GM19395 (cell line): ENCODE results near the gene CNPY4.

ENCODE experiments used
- ATAC-seq: cut with Tn5 transposase; IDR thresholded peaks from one replicate; pipeline ENCODE4 v1.9.1; 2021; ENCODE audit warnings: mild to moderate bottlenecking, moderate library complexity; ENCODE audit not compliant: unreplicated experiment

Gene CNPY4

GRCh38 chr7:100166317-100166940 lies 47.0 kb downstream of the CNPY4 start:
- ATAC-seq: no peak

DNA sequence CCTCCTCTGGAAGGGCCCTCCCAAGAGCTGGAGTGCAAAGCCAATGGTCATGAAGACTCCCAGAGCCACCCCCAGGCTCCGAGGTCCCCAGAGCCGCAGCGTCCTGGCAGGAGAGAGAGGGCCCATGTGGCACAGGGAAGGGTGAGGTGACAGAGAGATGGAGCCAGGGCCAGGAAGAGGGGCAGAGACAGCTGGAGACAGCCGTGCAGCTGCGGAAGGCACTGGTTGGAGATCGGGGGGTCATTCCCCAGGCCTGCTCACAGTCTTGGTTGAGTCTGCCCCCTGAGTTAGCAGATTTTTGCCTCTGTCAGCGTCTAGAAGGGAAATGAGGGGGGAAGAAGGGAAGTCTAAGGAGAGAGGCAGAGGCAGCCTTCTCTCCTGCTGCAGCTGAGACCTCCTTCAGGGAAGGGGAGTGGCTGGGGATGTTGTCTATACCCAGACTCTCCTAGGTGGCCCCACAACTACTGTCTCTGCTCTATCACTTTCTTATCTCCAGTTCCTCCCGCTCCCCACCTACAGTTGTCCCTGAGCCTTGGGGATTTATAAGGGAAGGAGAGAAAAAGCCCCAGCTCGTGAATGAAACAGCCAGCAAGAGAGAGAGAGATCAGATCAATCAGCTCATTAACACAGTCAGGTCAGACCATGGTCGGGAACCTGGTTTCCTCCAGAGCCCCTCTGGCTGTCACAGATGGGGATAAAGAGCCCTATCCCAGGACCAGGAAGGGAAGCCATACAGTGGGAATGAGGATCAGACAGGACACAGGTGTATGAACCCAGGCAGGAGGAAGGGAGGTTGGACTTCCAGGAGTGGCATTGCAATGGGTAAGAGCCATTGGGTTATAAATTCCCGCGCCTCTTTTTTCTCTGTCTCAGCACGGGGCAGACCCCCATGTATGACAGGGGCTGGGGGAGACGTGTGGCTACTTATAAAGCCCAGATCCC lies 47.8 kb downstream of the CNPY4 start:
- ATAC-seq: no peak

GRCh38 chr7:100167912-100168323 lies 48.5 kb downstream of the CNPY4 start:
- ATAC-seq: no peak

GRCh38 chr7:100169147-100169850 lies 49.9 kb downstream of the CNPY4 start:
- no peak for ATAC-seq

DNA sequence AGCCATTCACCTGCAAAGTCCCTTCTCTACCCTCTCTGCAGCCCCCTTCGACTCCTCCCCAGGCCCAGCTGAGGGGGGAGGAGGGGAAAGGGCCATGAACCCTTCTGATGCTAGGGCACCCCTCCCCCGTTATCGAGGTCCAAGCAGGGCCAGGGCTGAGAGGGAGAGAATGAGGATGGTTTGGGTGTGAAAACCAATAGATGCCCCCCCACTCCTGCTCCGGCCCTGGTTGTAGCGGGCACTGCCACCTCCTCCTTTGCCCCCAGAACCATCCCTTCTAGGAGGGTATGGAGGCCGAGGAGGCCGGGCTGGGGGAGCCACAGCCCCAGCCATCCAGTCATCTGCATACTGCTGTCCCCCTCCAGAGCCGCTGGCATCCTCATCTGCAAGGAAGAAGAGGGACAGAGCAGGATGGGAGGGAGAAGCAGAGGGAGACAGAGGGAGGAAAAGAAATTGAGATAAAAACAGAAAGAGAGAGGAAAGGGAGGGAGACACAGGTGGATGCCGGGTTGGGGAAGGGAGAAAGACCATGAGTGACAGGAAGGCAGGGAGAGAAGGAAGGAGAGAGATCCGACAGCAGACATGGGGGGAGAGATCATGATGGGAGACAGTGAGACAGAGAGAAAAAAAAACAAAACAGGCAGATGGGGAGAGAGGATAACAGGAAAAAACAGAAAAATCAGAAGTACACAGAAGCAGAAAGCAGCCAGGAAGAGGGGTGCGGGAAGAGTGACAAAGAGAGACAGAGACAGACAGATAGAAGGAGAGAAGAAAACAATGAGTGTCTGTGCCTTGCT lies 50.9 kb downstream of the CNPY4 start:
- ATAC-seq: no peak

- ATAC-seq: no peak
Observed at GRCh38 chr7:100171087-100171681, 51.8 kb downstream of the CNPY4 start.

- no peak for ATAC-seq
Observed at GRCh38 chr7:100171840-100172239, 52.4 kb downstream of the CNPY4 start.

GRCh38 chr7:100173806-100174495 lies 54.5 kb downstream of the CNPY4 start:
- ATAC-seq: no peak

DNA sequence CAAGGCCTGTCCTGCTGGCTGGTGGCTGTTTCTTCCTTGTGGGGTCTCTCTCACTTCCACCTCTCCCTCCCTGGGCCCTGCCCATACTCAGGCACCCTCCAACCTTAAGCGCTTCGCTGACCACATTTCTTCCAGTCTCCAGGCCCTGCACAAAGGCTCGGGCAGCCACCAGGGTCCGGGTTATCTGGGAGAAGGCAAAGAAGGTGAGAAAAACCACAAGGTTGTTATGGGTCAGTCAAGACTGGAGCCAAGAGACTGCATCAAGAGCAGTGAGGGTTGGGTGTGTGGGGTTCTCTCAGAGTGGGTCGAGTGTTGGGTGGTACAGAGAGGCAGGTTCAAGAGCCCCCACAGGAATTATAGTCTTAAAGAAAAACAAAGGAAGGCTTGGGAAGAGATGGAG lies 55.1 kb downstream of the CNPY4 start:
- no peak for ATAC-seq
